Dermis blood vessel endothelial cell (primary cell): ENCODE measurements around the gene CDH13. TPM values are rescaled to one million over a fixed set of nuclear protein-coding genes. Genes with fewer than 3 reads are reported as not detected.

Experiments
- DNase-seq: peaks from one replicate; pipeline ENCODE4 v3.0.0; 2010
- total RNA-seq: library from RNA; depleted of rRNA; stranded (reverse); fragments of >200 nt; gene quantifications from 2 replicates; pipeline ENCODE4 v1.2.3, GENCODE V29; 2014

The CDH13 gene
- total RNA-seq, 1 donor from 2014 or later = 135 TPM

DNA sequence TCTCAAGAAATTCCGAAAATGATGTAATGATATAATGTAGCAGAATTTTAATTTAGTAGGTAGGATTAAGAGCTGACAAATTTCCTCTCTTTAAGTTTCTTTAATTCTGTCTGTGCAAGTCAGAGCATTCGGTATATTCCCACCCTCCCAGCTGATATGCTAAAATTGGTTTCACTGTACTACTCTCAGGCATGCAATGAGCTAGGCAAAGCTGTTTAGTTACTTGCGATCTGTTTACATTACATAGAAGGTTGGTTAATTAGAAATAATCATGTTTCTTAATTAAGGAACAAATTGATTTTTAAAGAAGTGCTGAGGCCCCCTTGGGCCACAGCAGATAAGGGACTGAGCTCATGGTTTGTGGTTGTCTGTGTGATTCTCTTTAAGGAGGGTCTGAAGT lies 748.2 kb downstream of the CDH13 start:
- DNase-seq = no peak

DNA sequence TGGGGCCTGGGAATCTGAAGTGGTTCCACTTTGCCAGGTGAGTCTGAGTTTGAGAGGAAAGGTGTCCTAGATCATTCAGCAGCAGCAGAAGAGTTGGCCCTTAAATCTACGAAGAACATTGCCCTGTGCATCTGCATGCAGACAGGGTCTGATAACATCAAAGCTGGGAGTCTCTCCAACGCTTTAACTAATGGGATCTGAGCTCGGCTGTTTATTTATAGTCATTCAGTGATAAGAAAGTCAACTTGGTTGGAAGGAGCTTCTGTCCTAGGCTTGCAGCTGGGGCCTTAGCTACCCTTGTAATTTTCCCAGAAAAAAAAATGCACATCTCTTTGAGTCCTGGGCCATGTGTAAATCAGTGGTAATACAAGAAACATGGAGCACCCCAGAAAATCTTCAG lies 763.0 kb downstream of the CDH13 start:
- DNase-seq = no peak

DNA sequence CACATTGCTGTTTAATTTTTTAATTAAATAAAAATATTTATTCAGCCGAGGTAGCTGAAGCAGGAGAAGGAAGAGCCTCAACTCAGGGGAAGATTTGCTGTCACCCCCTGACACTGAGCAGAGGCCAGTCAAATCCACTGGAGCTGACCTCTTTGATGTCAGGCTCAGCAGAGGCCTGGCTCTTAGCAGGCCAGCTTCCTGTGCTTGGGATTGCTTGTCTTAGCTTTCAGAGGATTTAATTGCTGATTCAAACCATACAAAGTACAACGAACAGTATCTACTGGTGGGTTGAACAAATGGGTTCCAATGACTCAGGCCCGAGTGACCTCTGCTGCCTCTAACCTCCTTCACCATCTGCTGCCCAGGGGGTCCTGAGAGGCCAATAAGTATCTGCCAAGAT lies 764.0 kb downstream of the CDH13 start:
- DNase-seq = no peak

DNA sequence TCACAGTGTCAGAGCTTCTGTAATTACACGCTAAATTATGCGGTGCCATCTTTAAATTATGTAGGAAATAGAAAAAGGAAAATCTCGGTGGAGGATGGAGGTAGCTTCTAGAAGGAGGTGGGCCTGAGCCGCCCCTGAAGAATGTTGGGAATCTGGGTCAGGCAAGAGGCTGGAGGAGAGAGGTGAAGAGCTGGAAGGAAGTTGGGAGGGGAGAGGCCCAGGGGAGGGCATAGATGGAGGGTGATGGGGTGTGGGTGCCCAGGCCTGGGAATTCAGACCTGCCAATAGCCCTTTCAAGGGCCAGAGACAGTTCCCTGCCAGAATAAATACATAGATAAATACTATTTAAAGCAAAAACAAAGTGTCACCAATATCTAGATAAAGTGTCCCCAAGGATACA lies 766.0 kb downstream of the CDH13 start:
- DNase-seq = no peak

DNA sequence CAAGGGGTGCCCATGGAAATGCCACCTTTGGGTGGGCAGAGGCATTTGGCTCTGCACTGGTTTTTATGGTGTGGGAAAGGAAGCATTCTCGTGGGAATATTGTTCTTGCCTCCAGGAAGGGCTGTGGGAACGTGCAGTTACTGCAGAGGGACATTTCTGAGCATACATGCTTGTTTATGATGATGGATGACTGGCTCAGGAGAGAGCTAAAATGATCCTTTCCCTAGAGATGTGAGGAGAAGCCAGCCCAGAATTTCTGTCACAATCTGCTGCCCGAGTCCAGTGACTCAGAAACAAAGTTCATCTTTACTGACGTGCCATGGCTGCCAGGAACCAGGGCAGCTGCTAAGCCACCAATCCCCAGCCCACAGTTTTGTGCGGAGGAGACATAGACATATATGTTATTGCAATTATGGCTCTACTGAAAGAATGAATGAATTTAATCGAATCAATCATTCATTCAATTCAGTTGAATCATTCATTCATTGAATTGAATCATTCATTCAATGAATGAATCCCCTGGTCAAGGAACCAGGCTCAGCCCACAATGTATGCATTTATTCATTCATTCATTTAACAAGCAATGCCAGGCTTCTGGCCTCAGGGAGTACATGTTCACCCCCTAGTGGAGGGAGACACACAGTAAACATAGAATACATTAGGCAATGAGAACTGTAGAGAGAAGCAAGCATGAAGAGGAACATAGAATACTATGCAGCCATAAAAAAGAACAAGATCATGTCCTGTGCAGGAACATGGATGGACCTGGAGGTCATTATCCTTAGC lies 766.6 kb downstream of the CDH13 start:
- DNase-seq = peak; percentile 29

DNA sequence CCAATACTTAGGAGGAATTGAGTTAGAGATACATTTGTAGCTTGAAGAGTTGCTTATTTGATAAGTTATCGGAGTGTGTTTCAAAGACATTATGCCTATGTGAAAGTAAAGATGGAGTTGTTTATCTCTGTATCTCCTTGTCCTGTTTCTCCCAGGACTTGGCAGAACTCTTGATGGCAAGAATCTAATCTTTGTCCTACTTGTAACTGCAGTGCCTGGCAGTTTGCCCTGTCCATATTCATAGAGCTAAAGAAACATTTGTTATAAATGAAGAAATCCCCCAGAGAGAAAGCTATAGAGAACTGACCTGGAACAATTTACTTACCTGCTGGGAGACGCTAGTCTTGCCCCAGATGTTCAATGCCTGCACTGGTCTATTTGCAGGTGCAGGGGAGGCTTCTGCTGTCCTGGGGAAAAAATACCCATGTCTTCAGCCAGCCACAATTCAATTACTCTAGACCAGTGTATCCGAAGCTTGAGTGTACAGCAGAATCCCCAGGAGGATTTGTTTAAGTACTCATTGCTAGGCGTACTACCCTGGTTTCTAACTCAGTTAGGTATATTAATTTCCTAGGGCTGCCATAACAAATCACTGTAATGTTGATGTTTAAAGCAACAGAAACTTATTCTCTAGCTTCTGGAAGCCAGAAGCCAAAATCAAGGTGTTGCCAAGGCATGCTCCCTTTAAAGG lies 771.0 kb downstream of the CDH13 start:
- DNase-seq = no peak

DNA sequence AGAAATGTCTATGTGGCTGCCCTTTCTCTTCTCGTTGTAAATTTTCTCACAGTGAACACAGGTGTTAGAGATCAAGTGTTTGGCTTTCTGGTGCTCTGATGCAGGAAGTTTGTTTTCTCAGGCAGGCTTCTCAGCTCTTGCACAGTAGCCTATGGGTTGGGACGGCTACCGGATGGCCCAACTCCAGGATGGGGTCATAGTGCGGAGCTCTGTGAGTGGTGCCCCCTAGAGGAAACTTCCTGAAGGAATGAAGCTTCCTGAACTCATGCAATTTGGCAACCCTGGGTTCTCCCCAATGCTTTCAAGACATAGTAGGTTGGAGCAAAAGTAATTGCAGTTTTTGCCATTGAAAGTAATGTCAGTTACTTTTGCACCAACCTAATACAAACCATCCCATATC lies 773.5 kb downstream of the CDH13 start:
- no peak for DNase-seq

DNA sequence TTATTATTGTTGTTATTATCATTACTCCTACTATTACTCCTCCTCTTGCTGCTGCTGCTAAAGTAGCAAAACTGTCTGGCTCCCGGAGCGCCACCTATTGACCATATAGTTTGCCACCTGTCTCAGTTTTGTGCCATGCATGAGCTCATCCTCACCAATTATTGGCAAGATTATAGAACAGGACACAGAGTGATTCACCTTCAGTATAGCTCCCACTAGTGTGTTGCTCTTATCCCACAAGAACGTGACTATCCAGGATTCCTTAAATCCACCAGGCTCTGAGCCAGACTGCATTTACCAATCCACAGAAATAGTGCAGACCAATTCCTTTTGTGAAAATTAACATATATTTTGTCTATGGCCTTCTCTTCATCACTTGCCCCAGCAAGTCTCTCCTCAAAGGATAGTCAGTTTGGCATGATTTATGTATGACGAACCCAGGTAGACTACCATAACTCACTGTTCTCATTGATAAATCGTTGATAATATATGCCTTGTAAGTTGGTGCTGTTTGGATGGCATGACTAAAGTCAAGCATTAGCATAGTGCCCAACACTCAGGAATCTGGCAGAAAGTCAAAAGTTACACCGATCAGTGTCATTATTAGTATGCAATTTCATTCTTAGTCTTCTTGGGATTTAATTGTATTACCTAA lies 775.5 kb downstream of the CDH13 start:
- no peak for DNase-seq

DNA sequence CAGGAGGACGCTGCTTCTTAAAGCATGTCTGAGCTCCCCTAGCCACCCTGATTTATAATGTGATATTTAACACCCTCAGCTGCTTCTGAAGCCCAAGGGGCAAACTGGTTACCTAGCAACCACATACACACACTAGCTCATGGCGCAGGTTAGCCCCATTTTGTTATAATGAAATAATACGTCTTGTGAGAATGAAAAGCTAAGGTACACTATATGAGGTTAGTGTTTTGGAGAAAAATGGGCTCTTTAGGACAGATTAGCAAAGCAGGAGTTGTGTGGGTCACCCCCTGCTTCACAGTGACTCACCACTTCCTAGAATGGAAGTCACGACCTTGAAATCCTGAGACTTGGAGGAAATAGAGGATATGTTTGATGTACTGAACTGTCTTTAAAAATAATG lies 776.2 kb downstream of the CDH13 start:
- peak; percentile 62 for DNase-seq

DNA sequence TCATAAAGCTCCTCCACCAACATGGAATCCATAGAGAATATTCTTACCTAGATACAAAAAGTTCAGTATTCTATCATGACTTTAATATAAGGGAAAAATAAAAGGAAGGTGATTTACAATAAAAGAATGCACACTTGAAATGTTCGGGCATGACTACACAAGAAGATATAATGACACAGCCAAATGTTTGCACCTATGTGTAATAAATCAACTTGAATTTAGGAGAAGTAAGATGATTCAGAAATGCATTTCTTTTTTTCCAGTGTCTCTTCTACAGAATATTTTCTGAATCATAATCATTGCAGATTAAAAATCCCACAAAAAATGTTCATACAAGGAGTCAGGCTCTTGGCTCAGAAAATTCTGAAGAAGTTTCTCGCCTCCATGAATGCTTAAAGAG lies 777.0 kb downstream of the CDH13 start:
- DNase-seq = no peak

DNA sequence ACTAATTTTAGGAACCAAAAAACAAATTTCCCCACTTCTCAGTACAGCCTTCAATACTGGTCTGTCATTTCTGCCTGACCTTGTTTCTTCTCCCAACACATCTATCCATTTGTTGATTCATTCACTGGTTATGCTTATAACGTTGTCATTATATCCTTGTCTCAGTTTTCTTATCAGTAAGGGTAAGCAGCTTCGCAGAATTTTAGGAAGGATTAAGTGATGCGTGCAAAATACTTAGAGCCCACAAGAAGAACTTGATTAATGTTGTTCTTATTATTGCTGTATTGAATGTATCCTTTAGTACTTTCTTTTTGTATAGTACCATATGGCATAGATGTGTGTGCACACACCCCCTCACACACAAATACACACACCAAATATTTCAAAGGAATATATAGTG lies 777.5 kb downstream of the CDH13 start:
- DNase-seq = no peak

DNA sequence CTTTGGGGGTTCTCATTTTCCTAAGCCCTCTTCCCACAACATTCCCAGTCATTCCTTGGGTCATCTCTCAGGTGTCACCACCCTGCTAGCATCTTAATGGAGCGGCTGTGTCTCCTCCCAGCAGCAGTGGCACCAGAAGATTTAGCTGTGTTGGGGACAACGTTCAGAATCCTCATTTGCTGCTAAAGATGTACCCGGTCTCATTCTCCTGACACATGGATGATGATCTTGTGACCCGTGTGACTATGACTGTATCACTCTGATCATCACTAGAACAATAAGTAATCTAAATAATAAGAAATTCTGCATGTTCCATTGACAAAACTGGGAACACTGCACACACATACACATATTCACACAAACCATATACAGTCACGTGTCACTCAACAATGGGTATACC lies 781.2 kb downstream of the CDH13 start:
- no peak for DNase-seq

DNA sequence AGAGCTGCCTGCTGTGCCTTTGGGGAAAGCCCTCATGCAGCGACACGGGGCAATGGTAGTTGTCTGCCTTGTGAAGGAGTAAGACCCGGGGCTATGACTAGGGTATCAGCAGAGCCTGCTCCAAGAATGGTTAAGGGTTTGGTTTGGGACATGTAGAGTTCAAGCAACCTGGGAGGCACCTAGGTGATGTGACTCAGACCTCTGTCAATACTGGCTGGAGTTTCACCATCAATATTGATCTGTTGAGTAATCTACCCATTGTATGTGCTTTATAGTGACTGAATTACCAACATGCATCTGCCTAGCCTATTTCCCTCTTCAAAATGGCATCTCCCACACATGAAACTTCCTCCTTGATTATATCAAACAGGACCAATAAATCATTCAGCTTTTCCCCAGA lies 782.6 kb downstream of the CDH13 start:
- DNase-seq = no peak

DNA sequence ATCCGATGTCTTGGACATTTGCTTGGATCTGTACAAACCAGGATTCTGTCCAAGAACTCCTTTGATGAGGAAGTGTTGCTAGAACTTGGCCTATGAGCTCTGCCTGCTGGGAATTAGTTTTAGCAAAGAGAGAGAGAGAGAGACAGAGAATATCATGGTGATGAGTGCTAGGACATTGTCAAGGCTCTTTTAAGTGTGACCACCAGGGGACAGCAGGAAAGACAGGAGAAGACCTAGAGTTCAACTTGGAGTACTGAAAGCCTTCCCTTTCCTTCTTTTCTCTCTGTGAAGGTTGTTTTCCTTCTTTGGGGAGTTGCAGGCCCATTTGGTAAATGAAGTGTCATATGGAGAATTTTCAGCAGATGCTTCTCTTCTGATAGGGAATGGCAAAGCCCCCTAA lies 791.8 kb downstream of the CDH13 start:
- DNase-seq = no peak

DNA sequence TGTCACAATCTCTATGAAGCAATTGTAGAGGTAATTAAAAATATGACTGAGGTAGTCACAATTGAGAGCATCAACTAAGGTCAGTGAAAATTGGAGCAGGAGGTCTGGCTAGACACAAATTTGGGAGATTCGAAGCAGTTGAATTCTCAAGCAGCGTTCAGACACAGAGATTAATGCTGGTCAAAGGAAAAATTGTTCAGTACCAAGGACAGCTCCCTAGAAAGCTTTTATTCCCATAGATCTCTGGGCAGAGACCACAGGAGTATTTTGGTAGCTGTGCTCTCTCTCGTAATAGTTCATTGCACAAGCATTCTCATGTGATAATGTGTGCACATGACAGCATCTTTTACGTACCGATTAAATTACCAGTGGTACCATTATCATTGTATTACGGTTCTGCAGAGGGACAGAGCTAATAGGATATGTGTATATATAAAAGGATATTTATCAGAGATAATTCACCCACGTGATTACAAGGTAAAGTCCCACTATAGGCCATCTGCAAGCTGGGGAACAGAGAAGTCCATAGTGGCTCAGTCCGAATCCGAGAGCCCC lies 793.5 kb downstream of the CDH13 start:
- peak; percentile 61 for DNase-seq

DNA sequence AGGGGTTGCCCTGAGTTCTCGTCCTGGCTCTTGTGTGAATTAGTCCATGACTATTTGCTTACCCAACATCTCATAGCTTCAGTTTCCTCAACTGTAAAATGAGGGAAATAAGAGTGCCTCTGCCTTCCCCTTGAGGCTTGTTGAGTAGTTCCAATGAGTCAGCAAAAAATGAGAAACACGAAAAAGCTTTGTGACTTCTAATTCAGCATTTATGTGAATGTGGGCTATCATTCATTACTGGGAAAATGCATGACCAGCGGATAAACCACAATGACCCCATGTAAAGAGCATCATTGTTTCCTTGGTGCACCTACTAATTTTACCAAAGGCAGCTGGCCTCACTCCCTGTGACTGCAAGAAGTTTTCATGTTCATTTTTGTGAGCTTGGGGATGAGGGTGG lies 806.4 kb downstream of the CDH13 start:
- DNase-seq = no peak

DNA sequence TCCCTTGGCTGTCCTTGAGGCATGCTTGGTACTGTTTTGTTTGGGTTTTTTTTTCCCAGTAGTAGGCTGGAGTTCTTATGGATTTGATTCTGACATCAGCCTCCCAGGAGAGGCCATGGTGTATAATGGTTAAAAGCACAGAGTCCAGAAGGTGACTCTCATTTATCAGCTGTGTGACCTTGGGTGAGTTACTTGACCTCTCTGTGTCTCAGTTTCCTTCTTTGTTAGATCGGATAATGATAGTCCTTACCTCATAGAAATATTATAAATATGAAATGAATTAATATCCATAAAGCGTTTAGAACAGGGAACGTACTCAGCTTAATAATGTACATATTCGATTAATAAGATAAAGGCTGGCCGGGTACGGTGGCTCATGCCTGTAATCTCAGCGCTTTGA lies 810.3 kb downstream of the CDH13 start:
- DNase-seq = no peak

DNA sequence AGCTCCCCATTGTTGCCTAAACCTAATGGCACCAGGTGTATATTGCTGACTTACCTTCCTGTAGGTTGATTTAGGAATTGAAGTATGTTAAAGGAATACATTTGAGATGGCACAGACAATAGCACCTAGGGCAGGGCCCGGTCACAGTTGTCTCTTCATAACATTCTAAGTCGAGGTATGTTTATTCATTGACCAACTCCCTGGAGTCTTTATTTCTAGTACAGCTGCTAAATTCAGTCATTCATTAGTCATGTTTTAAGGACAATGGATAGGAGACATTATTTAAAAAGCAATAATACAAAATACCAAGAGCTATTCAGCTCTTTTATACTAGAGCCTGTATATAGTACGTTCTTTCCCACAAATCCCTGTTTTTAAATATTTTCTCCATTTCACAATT lies 811.6 kb downstream of the CDH13 start:
- no peak for DNase-seq

DNA sequence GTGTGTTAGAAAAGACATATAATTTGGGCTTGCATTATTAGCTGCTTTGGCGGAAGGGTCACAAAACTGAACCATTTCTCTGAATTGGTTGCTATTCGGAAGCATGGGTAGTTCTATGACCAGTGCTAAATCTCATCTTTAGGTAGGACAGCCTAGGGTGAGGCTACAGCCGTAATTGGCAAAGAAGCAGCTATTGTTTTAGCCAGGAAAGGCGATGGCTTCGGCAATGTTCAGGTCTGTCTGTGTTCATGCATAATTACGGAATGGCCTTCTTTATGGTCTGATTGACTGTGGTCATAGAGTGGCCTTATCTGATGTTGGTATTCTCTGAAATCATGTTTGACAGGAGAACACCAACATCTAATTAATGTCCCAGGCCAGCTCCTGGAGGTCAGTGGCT lies 812.6 kb downstream of the CDH13 start:
- peak; percentile 2 for DNase-seq

DNA sequence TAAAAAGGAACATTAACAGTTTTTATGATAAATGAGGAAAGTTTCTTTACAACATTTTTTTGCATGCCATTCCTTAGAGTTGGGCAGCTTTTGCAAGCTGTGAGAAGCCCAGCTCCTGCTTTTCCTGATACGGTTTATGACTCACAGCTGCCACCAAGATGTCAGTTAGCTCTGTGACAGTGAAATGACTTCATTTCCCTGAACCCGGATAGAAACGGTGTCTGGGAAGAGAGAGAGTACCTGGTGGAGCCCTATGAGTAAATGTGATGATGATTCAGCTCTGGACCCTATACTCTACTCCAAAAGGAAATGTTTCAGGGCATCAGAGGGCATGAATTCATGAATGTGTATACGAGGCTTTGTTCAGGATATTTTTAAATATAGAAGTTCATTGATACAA lies 814.7 kb downstream of the CDH13 start:
- peak; percentile 45 for DNase-seq

DNA sequence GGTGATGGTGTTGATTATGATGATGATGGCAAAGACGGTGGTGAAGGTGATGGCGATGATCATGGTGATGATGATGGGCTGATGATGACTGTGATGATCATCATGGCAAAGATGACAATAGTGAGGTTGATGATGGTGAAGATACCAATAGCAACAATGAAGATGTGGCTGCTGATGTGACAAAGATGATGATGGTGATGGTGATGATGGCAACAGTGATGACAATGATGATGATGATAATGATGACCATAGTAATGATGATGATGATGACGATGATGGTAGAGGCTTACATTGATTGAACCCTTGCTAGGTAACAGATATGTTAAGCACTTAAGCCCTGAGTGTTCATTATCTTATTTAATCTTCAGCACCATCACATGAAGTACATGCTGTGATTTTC lies 817.2 kb downstream of the CDH13 start:
- DNase-seq = no peak

DNA sequence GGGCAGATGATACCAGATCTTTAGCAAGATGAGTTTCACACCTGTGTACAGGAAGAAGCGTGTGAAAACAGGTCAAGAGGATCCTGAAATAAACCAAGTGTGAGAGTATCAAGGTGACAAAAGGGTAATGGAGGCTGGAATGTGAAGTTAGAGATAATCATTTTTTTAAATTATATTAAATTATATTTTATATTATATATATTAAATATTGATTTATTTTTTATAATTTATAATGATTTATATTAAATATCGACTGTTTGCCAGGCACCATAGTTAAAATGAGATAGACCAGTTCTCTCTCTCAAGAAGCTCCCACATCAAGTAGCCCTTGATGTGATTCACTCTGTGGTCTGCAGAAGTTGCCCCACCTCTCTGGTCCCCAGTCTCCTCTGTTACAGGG lies 820.8 kb downstream of the CDH13 start:
- no peak for DNase-seq

DNA sequence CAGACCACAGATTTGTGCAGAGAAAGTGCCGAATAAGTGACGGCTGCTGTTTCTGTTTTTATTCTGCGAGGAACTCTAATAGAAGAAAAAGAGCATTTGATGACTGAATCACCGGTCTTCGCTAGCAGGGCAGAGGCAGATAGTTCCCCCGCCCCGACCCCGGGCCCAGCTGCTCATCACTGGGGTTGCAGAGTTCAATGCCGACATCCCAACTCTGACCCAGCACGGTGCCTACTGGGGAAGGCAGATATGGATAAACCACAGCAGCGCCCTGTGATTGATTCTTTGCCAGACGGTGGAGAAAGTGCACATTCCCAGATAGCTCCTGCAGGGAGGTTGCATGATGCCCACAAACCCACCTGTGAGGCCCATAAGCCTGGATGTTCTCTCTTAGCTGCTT lies 823.1 kb downstream of the CDH13 start:
- DNase-seq = no peak

DNA sequence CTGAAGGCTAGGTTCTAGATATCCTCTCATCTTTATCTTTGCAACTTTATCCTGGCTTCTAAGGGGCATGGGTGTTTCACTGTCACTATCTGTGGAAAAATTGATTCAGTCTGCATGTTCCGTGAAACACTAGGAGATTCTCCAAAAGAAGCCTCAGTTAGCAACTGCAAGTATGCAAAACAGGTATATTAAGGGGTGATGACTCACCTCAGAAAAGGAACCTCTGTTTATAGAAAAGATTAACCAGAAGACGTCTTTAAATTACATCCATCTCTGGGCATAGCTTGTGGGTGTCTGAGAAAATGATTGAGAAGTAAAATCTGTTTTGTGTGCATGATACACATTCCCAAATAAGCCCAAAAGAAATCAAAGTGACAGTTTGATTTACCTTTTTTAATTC lies 827.2 kb downstream of the CDH13 start:
- no peak for DNase-seq
